B cell (primary cell): ENCODE results near the gene CYP2F1. TPM values are rescaled to one million over a fixed set of nuclear protein-coding genes. Genes with fewer than 3 reads are reported as not detected.

Source experiments
- ATAC-seq: fragments of 200-7000 bp; cut with Tn5 transposase; one replicate; pipeline ENCODE4 v1.10.0; 2021; ENCODE audit warnings: low read depth, mild to moderate bottlenecking, moderate number of reproducible peaks, moderate library complexity
- CTCF ChIA-PET: fragments of 350-600 bp; sonication (Branson Sonifier 250); formaldehyde crosslinking; loops from one replicate; lab custom pipeline; 2021; ENCODE audit warnings: antibody characterized with exemption, inconsistent platforms; lab: Charles Lee
- POLR2A ChIA-PET: fragments of 350-600 bp; sonication (Branson Sonifier 250); formaldehyde crosslinking; loops from one replicate; lab custom pipeline; 2021; ENCODE audit warnings: antibody characterized with exemption; lab: Charles Lee
- DNase-seq: peaks from one replicate; pipeline ENCODE4 v3.0.0; 2013
- H2AFZ ChIP-seq: 2 replicates; pipeline ENCODE4 v1.6.1; 2012; ENCODE audit warnings: mild to moderate bottlenecking, low read depth, low read length; ENCODE audit not compliant: insufficient read depth, poor library complexity, severe bottlenecking
- H3K27ac ChIP-seq, 2 donors: 1 replicate in 1 of 2; 2 replicates in 1 of 2; pipeline ENCODE4 v1.5.1; 2012 to 2013; ENCODE audit warnings: low read length in 2 of 2, mild to moderate bottlenecking in 2 of 2, moderate library complexity in 1 of 2
- H3K27me3 ChIP-seq, 4 experiments: fragments of 200-600 bp in 1 of 4; sonication (generic) in 1 of 4; replicated peaks in 1 of 4; 1 replicate in 2 of 4; 2 replicates in 2 of 4; pipeline versions ENCODE4 v1.6.1 to v1.7.0; 2013 to 2016; ENCODE audit warnings: low read length in 3 of 4, mild to moderate bottlenecking in 2 of 4, mixed read lengths in 1 of 4, moderate library complexity in 1 of 4; ENCODE audit not compliant: insufficient read depth in 4 of 4, control insufficient read depth in 3 of 4; ENCODE audit errors: control extremely low read depth in 1 of 4
- H3K36me3 ChIP-seq, 2 experiments: replicated peaks in 1 of 2; 1 replicate in 1 of 2; 2 replicates in 1 of 2; pipeline versions ENCODE4 v1.6.1 to v1.7.1; 2013; ENCODE audit warnings: low read length in 1 of 2; ENCODE audit not compliant: insufficient read depth in 2 of 2, control insufficient read depth in 1 of 2; ENCODE audit errors: control extremely low read depth in 1 of 2, extremely low read depth in 1 of 2
- H3K4me1 ChIP-seq, 2 donors: fragments of 200-600 bp in 1 of 2; sonication (generic) in 1 of 2; 1 replicate in 1 of 2; 2 replicates in 1 of 2; pipeline versions ENCODE4 v1.5.1 to v1.6.1; 2013 to 2017; ENCODE audit warnings: low read length in 2 of 2; ENCODE audit not compliant: control insufficient read depth in 2 of 2, insufficient read depth in 2 of 2
- H3K4me2 ChIP-seq: replicated peaks from 2 replicates; pipeline ENCODE3; 2012; ENCODE audit warnings: mild to moderate bottlenecking, low read depth, low read length; ENCODE audit not compliant: poor library complexity, severe bottlenecking
- H3K4me3 ChIP-seq, 5 experiments: fragments of 200-600 bp in 1 of 5; sonication (generic) in 1 of 5; 1 replicate in 3 of 5; 2 replicates in 2 of 5; pipeline versions ENCODE4 v1.5.1 to v1.7.0; 2011 to 2016; ENCODE audit warnings: low read length in 4 of 5, mild to moderate bottlenecking in 4 of 5, low read depth in 2 of 5, control low read depth in 1 of 5, moderate library complexity in 1 of 5; ENCODE audit not compliant: insufficient read depth in 1 of 5; ENCODE audit errors: control extremely low read depth in 1 of 5, extremely low read depth in 1 of 5
- H3K79me2 ChIP-seq: fragments of 200-600 bp; sonication (generic); one replicate; pipeline ENCODE4 v1.6.0; 2016; ENCODE audit warnings: low read length; ENCODE audit not compliant: control insufficient read depth, insufficient read depth
- H3K9ac ChIP-seq: fragments of 200-600 bp; sonication (generic); 2 replicates; pipeline ENCODE4 v1.6.1; 2017; ENCODE audit warnings: mild to moderate bottlenecking, low read length, moderate library complexity
- H3K9me3 ChIP-seq, 3 donors: one replicate each; pipeline versions ENCODE4 v1.6.1 to v1.7.1; 2013; ENCODE audit warnings: low read length in 2 of 3; ENCODE audit not compliant: control insufficient read depth in 2 of 3, insufficient read depth in 1 of 3; ENCODE audit errors: control extremely low read depth in 1 of 3
- H4K20me1 ChIP-seq: 2 replicates; pipeline ENCODE4 v1.6.0; 2012; ENCODE audit warnings: mild to moderate bottlenecking, low read length; ENCODE audit not compliant: insufficient read depth, control insufficient read depth, poor library complexity, severe bottlenecking
- H3K27ac Mint-ChIP-seq: one replicate; pipeline ENCODE4 v1.8.0; 2021; ENCODE audit warnings: mixed read lengths
- H3K27me3 Mint-ChIP-seq: one replicate; pipeline ENCODE4 v1.8.0; 2021; ENCODE audit warnings: mixed read lengths
- H3K4me1 Mint-ChIP-seq: one replicate; pipeline ENCODE4 v1.8.0; 2021; ENCODE audit warnings: mixed read lengths
- H3K4me3 Mint-ChIP-seq: one replicate; pipeline ENCODE4 v1.8.0; 2021; ENCODE audit warnings: mixed read lengths
- H3K9me3 Mint-ChIP-seq: one replicate; pipeline ENCODE4 v1.8.0; 2022; ENCODE audit warnings: mixed read lengths; ENCODE audit not compliant: insufficient read depth
- EZH2 ChIP-seq: IDR thresholded peaks from 2 replicates; pipeline ENCODE4 v1.6.1; 2012; ENCODE audit warnings: borderline replicate concordance, low read depth, mild to moderate bottlenecking, moderate library complexity, low read length; ENCODE audit not compliant: insufficient read depth, poor library complexity, severe bottlenecking
- WGBS: methylation state at CpG from one replicate; pipeline ENCODE4 v1.1.5; 2013; ENCODE audit warnings: missing lambda C conversion rate; ENCODE audit not compliant: insufficient coverage; 5-methylcytosine and 5-hydroxymethylcytosine counted together
- intact Hi-C: fragments of 100-400 bp; cut with micrococcal nuclease; formaldehyde crosslinking; loops from one replicate; pipeline ENCODE4 v1.10.0; 2022
- polyA plus RNA-seq: library from polyadenylated mRNA; depleted of rRNA; stranded (reverse); fragments of >200 nt; gene quantifications from 2 replicates; pipeline ENCODE4 v1.2.3, GENCODE V29; 2012
- total RNA-seq, 2 donors: library from RNA; stranded (reverse); fragments of 120-200 nt in 1 of 2; gene quantifications; 1 replicate in 1 of 2; 2 replicates in 1 of 2; pipeline versions ENCODE4 v1.2.3 to v1.2.4, GENCODE V29; 2013 to 2022
- TF ChIP-seq, protein P1 (sequence below): fragments of 200-600 bp; IDR thresholded peaks from one replicate; pipeline ENCODE4 v1.8.0; 2022; ENCODE audit warnings: antibody characterized with exemption, mild to moderate bottlenecking

CYP2F1 gene
- total and polyA plus RNA-seq, 2 donors (not counting 1 experiment from before 2014, with no cell fraction given), result 0.04 TPM; not detected in 1

DNA sequence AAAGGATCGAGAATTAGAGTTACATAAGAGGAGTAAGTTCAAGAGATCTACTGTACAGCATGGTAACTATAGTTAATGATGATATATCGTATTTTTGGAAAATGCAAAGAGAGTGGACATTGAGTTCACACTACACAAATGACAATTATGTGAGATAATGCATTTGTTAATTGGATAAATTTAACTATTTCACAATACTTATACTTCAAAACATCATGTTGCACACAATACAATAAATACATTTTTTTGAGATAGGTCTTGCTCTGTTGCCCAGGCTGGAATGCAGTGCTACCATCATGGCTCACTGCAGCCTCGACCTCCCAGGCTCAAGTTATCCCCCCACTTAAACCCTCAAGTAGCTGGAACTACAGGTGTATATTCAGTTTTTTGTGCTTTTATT, 8.1 kb upstream of the CYP2F1 start:
- Mint-ChIP-seq H3K4me1 (no peaks in the 10 kb centered on the region), H3K4me3 (no peak overlapping the region), H3K9me3 (peaks cover 9% of the 10 kb centered on the region), H3K27ac (no peak overlapping the region), H3K27me3 (peaks cover 4% of the 10 kb centered on the region)
- no peaks in the 10 kb centered on the region for H3K79me2 ChIP-seq
- no peak overlapping the region for H3K27ac ChIP-seq
- H3K9me3 ChIP-seq, result peaks cover 0 to 2% (median 0%) of the 10 kb centered on the region in 3 donors
- CTCF ChIA-PET, result no interaction called here
- intact Hi-C loops, result no loop called here
- no peak overlapping the region for H3K4me3 ChIP-seq
- no peaks in the 10 kb centered on the region for H3K4me1 ChIP-seq
- no peak overlapping the region for H3K9ac ChIP-seq
- DNase-seq (no peak), ATAC-seq (no peak)
- no peaks in the 10 kb centered on the region for H4K20me1 ChIP-seq
- no peak overlapping the region for H3K4me2 ChIP-seq
- no peak overlapping the region for H2AFZ ChIP-seq
- POLR2A ChIA-PET, result no interaction called here
- no CpG with 5 or more reads among the region's 3 CpGs for WGBS
- TF ChIP-seq, protein P1, sequence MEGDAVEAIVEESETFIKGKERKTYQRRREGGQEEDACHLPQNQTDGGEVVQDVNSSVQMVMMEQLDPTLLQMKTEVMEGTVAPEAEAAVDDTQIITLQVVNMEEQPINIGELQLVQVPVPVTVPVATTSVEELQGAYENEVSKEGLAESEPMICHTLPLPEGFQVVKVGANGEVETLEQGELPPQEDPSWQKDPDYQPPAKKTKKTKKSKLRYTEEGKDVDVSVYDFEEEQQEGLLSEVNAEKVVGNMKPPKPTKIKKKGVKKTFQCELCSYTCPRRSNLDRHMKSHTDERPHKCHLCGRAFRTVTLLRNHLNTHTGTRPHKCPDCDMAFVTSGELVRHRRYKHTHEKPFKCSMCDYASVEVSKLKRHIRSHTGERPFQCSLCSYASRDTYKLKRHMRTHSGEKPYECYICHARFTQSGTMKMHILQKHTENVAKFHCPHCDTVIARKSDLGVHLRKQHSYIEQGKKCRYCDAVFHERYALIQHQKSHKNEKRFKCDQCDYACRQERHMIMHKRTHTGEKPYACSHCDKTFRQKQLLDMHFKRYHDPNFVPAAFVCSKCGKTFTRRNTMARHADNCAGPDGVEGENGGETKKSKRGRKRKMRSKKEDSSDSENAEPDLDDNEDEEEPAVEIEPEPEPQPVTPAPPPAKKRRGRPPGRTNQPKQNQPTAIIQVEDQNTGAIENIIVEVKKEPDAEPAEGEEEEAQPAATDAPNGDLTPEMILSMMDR, result no peak
- TF ChIP-seq EZH2, result no peak
- H3K27me3 ChIP-seq, result no peaks in the 10 kb centered on the region
- H3K36me3 ChIP-seq, result no peaks in the 10 kb centered on the region

DNA sequence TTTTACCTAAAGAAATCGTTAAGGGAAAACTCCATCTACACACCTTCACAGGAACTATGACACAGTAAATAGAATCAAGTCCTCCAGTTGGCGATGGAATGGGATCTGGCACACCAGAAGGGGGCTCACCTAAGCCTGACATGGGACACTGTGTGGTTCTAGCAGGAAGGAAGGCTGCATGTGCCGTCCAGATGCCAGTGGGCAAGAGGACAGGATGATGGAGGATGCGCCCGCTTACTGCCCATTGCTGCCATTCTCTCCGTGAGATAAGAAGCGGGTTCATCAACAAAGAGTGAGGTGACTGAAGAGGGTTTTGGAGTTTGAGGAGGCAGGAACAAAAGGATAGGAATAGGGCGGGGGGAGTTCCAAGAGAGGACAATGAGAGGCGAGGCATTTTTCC, 2.9 kb upstream of the CYP2F1 start:
- no peaks in the 10 kb centered on the region for H4K20me1 ChIP-seq
- peaks cover 0 to 2% (median 0%) of the 10 kb centered on the region in 4 experiments for H3K27me3 ChIP-seq
- H2AFZ ChIP-seq, result no peak overlapping the region
- CTCF ChIA-PET, result no interaction called here
- H3K4me3 ChIP-seq, result no peak overlapping the region
- ATAC-seq, result no peak
- DNase-seq, result no peak
- no peaks in the 10 kb centered on the region for H3K36me3 ChIP-seq
- peaks cover 17% of the 10 kb centered on the region for H3K27me3 Mint-ChIP-seq
- no peaks in the 10 kb centered on the region for H3K9me3 Mint-ChIP-seq
- H3K79me2 ChIP-seq, result no peaks in the 10 kb centered on the region
- H3K27ac Mint-ChIP-seq, result no peak overlapping the region
- no peak for TF ChIP-seq EZH2
- TF ChIP-seq, protein P1, result no peak
- H3K4me1 ChIP-seq, result no peaks in the 10 kb centered on the region
- no peak overlapping the region for H3K27ac ChIP-seq
- H3K4me3 Mint-ChIP-seq, result no peak overlapping the region
- no peak overlapping the region for H3K9ac ChIP-seq
- intact Hi-C loops, result no loop called here
- WGBS, result 88% methylated on average over 8 of the region's 9 CpGs
- no peaks in the 10 kb centered on the region for H3K4me1 Mint-ChIP-seq
- no peaks in the 10 kb centered on the region for H3K9me3 ChIP-seq
- H3K4me2 ChIP-seq, result no peak overlapping the region
- POLR2A ChIA-PET, result no interaction called here
